HG03460 (cell line): ENCODE measurements around the gene MTMR1.
A peak's percentile ranks its signal among the peaks of the same experiment; 100 is the strongest.

Source experiments
- ATAC-seq: cut with Tn5 transposase; IDR thresholded peaks from one replicate; pipeline ENCODE4 v1.9.1; 2021; ENCODE audit not compliant: unreplicated experiment

MTMR1 gene

DNA sequence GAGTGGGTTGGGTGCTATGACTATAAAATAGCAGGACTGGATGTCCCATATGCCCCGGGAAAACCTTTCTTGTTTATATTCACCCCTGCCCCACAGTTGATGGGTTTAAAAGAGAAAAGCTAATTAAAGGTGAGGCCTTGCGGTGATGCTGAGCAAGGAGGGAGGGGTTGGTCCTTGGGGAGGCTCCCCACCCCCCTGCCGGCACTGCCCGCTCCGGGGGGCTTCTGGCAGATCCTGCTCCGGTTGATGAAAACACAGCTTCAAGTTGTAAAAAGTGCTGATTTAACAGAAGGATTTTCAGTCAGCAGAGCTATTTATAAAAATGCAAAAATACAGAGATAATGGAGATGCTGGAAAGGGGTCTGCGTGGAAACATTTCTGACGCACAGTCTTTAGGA, 68.6 kb downstream of the MTMR1 start:
- ATAC-seq, result no peak

GRCh38 chrX:150762258-150763165, 69.3 kb downstream of the MTMR1 start:
- ATAC-seq, result no peak

- no peak for ATAC-seq
These were observed 70.2 kb downstream of the MTMR1 start for GRCh38 chrX:150763303-150763797.

- no peak for ATAC-seq
These were observed 70.6 kb downstream of the MTMR1 start for GRCh38 chrX:150763810-150764209.

GRCh38 chrX:150765237-150765636, 72.0 kb downstream of the MTMR1 start:
- no peak for ATAC-seq

DNA sequence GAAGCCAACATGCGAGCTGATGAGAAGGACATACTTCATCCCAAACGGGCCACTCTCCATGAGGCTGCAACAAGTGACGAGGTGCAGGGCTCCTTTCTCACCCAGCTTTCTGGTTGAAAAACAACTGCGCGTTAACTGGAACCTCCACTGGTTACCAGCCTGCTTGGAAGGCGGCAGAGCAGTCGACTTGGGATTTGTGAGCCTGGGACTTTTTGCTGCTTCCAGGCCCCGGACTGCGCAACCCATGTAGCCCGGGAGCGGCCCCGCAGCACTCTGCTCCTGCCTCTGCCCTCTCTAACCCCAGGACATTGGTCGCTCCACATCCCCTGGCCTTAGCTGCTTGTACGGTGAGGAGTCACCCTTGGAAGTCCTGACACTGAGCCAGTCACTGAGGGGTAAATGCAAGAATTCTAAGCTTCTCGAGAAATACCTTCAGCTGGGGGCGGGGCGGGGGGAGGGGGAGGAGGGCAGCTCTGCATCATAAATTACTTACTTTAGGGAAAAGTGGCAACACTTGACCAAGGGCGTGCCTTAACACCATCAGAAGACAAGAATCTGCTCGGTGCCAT, 72.7 kb downstream of the MTMR1 start:
- ATAC-seq, result no peak

DNA sequence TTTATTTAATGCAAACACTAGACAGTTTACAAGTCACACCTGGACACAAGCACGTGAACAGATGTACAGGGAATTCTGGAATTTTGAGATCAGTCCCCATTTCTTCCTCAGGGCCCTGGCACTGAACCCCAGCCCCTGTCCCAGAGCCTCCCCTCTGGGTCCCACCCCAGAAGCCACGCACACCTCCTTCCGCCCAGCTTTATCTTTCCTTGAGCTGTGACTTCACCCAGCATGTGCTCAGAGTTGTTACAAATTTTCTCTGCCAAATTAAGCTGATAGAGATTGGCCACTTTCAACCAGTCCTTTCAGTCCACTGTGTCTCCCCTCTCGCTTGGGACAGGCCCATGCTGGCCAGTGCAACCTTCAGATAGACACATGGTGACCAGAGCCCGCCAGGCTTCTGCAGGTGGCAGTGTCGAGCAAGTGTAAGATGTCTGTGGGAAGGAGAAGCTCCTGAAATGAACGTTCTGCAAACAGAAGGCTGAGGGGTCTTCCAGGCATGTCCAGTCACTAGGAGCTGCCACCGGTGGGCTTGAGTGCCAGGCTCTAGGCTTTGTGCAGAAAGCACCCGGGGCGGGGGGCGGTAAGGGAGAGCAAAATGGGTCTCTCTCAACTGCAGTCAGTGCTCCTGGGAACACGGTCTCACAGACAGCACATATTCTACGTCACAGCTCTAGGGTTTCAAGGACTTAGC, 73.3 kb downstream of the MTMR1 start:
- ATAC-seq, result no peak

DNA sequence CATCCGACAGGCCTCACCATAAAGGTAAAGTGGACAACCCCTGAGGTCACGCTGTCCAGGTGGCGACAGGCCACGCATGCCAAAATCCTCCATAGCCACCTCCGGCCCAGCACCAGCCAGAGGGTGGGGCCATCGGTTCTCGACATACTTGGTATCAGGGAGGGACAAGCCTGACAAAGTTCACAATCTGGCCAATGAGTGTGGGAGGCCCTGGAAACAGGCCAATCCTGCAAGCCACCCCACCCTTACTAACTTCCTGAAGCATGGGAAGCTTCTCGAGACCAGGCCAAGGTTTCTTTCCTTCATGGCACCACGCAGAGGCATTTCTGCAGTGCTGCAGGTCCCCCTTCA, 73.8 kb downstream of the MTMR1 start:
- no peak for ATAC-seq

- no peak for ATAC-seq
These were observed 74.4 kb downstream of the MTMR1 start for GRCh38 chrX:150767475-150768131.

- no peak for ATAC-seq
These were observed 74.9 kb downstream of the MTMR1 start for GRCh38 chrX:150768132-150768485.

GRCh38 chrX:150768580-150769190, 75.5 kb downstream of the MTMR1 start:
- ATAC-seq, result no peak

- no peak for ATAC-seq
These were observed 76.2 kb downstream of the MTMR1 start for GRCh38 chrX:150769408-150769807.

GRCh38 chrX:150770623-150771022, 77.4 kb downstream of the MTMR1 start:
- no peak for ATAC-seq

DNA sequence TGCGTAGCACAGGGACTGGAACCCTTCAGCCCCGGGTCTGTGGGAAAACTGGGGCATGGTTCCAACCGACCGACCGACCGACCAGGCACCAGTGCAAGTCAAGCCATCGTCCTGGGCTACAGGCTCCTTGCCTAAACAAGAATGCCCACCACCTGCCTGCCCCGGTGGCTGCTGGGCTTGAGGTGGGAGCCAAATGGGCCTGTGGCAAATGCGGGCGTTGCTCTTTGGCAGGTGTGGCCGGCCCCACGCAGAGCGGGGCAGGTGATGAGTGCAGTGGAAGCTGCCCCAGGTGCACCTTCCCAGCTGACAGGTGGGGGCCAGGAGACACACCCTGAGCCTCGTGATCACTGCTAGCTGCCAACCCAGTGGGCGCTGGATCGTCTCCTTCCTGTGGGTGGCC, 77.9 kb downstream of the MTMR1 start:
- no peak for ATAC-seq

DNA sequence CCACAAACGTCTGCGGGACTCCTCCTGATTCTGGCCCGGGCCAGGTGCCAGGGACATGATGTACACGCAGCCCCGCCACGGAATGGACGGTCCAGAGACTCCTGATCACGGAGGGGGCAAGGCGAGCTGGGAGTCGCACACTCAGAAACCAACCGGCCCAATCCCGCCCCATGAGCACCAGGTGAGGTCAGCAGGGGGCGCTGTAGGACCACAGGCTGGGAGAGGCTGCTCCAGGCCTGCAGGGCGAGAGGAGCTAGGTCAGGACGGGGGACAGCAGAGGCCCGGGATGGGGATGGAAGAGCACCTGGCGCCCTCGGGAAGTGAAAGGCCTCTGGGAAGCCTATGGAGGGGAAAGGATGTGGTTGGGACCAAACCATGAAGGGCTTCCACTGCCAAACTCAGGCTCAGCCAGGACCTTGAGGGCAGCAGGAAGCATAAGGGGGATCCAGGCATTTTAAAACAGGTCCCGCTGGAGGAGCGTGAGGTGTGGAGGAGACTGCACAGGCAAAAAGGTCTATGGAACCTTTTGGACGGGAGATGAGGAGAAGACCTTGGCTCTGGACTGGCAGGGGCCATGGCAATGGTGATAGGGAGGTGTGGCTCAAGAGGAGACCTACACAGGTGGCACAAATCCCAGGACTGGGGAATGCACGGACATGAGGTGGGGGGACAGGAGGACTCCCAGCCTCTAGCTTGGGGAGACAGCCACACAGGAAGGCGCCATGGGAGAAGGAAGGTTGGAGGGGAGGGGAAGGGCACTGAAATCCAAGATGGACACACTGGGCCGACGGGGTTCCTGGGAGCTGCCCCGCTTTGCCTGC, 79.2 kb downstream of the MTMR1 start:
- ATAC-seq, result peak; percentile 84

DNA sequence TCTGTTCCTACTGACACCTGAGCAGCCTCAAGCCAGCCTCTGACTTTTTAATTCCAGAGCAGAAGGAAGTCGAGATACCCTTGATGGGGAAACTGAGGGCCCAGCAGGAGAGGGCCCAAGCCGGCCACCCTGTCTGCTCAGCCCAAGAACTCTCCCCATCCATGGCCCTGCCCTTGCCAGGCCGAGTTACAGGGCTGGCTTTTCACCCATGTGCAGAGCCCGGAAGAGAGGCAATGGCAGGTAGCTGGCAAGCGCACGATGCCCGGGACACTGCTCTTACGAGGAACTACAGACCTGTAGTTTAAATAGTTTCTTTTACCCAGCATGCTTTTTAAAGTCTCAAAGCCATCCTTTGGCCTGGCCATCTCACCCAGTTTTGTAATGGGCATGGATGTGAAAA, 79.9 kb downstream of the MTMR1 start:
- no peak for ATAC-seq

- ATAC-seq, result no peak
These were observed 80.4 kb downstream of the MTMR1 start for GRCh38 chrX:150773634-150774033.

- ATAC-seq, result no peak
These were observed 81.8 kb downstream of the MTMR1 start for GRCh38 chrX:150774798-150775568.

DNA sequence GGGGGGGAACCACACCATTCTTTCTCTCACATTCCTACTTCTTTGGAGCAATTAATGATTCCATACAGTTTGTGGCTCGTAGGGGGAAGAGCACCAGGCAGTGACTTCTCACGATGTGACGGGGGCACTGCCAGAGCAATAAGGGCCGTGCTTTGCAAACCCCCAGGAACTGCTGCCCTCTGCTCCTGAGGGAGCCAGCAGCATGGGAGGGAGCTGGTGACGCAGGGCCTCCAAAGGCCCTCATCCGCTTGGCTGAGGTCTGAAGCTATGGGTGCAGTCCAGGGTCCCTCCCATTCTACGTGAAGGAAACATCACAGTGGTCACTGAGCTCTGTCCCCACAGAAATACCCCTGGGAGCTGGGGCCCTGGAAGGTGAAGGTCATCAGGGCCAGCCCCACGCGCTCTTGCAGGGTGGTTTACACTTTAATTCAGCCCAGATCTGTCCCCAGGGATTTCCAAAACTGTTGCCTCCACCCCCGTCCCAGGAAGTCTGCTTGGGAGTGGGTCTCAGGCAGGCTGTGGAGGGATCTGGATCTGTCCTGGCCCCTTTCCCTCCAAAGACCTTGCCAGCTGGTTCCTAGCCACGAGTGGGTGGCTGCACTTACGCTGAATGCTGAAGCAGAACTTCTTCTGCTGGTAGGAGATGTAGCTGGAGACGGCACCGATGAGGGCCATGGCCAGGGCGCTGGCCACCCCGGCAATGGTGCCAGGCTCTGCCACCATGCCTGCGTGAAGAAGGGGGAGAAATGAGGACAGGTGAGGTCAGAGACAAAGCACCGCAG, 82.6 kb downstream of the MTMR1 start:
- no peak for ATAC-seq
